Right ventricle myocardium superior (tissue), 1 donor: Measurements from ENCODE around the gene CTRB2. TPM values are rescaled to one million over a fixed set of nuclear protein-coding genes. Genes with fewer than 3 reads are reported as not detected.
A peak's percentile ranks its signal among the peaks of the same experiment; 100 is the strongest.
"Not testable (repeated sequence)": the region's sequence is repeated elsewhere in the genome, so short reads cannot be mapped to it uniquely, and the experiment has no call there.

Experiments used
- ATAC-seq: fragments of 200-7000 bp; cut with Tn5 transposase; one replicate; pipeline ENCODE4 v1.9.1; 2020; ENCODE audit warnings: mild to moderate bottlenecking; ENCODE audit not compliant: poor library complexity
- DNase-seq: peaks from one replicate; pipeline ENCODE4 v3.0.0-alpha.2; 2020
- intact Hi-C: fragments of 100-400 bp; cut with DNase I; formaldehyde crosslinking; loops from one replicate; pipeline ENCODE4 v1.11.2; 2022
- total RNA-seq: library from RNA; stranded (reverse); fragmentation: NEBNext Ultra II Directional; extraction: Animal tissue kit (Norgen Biotek cat#: 25700); gene quantifications from one replicate; pipeline ENCODE4 v1.2.1, GENCODE V29; 2021
- donor health status: DM: no; HTN: yes; CAD: no; lungs with severe emphysema.

CTRB2 gene
- total RNA-seq, 1 donor from 2014 or later, result not detected

- intact Hi-C loops, result no loop called here
- ATAC-seq, result no peak
- no peak for DNase-seq
These were observed 9.2 kb upstream of the CTRB2 start for GRCh38 chr16:75216127-75216526.

- DNase-seq, result peak; percentile 18
- ATAC-seq, intact Hi-C loops: not testable (repeated sequence)
These were observed 4.3 kb upstream of the CTRB2 start for GRCh38 chr16:75211286-75211685.

DNA sequence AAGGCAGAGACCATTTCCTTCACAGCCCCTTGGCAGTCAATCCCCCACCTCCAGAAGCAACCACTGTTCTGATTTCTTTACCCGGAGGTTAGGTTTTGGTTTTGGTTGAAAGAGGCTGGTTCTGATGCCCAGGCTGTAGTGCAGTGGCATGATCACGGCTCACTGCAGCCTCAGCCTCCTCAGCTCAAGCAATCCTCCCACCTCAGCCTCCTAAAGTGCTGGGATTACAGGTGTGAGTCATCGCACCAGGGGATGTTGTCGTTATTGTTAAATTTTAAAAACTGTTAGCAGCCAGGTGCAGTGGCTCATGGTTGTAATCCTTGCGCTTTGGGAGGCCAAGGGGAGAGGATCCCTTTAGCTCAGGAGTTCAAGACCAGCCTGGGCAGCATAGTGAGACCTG lies 3.0 kb upstream of the CTRB2 start:
- ATAC-seq (no peak), DNase-seq (peak; percentile 3)
- intact Hi-C loops, result no loop called here

DNA sequence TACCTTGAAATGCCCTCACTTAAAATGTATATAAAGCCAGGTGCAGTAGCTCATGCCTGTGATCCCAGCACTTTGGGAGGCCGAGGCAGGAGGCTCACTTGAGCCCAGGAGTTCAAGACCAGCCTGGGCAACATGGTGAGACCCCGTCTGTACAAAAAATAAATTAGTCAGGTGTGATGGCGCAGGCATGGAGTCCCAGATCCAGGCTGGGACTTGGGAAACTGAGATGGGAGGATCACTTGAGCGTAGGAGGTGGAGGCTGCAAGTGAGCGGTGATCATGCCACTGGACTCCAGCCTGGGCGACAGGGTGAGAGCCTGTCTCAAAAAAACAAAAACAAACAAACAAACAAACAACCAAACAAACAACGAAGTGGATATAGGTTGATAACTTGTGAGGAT lies 2.6 kb upstream of the CTRB2 start:
- peak; percentile 30 for DNase-seq
- intact Hi-C loops, ATAC-seq: not testable (repeated sequence)

GRCh38 chr16:75208861-75209505 lies 2.0 kb upstream of the CTRB2 start:
- ATAC-seq (no peak), DNase-seq (peak; percentile 12)
- intact Hi-C loops, result no loop called here

GRCh38 chr16:75208242-75208825 lies 1.4 kb upstream of the CTRB2 start:
- DNase-seq (peak; percentile 11), ATAC-seq (no peak)
- intact Hi-C loops, result no loop called here

- ATAC-seq (no peak), DNase-seq (no peak)
- intact Hi-C loops, result loop anchor here (2.0 kb wide), 1 partner anchor 17 kb away; no protein-coding TSS in a partner anchor
These were observed 870 bp upstream of the CTRB2 start for GRCh38 chr16:75207831-75208230.

DNA sequence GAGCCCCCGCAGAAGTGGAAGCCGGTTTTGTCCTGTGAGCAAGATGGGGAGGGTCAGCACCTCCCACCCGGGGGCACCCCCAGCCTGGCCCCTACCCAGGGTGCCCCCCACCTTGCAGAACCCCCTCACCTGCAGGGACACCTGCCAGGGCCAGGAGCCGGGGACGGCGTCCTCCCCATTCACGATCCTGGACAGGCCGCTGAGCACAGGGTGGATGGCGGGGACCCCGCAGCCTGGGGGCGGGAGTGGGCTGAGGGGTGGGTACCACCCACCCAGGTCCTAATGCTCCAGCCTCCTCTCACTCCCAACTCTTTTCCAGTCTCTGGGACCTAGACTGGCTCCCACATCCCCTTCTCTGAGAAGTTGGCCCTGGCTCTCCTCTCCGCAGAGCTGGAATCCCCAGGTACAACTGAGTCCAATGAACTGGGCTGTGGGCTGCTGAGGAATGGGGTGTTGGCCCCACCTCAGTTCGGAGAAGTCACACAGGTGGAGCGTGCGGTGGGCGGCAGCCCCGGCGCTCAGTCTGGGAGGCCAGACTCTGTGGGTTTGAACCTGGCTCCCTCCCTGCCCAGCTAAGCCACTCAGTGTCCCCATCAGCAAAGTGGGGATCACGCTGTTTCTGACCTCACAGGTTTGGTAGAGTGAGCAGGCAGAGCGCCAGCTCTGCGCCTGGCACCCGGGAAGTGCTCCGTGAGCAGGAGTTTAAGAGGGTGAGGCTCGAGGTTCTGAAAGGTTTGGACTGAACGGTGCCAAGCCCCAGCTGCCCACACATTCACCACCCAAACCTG lies 806 bp downstream of the CTRB2 start:
- not testable (repeated sequence) for DNase-seq
- intact Hi-C loops, result loop anchor here (2.0 kb wide), 1 partner anchor 19 kb away; no protein-coding TSS in a partner anchor
- ATAC-seq, result peak; percentile 7

GRCh38 chr16:75205438-75205837 lies 1.5 kb downstream of the CTRB2 start:
- DNase-seq, intact Hi-C loops, ATAC-seq: not testable (repeated sequence)

GRCh38 chr16:75204905-75205304 lies 2.1 kb downstream of the CTRB2 start:
- intact Hi-C loops, DNase-seq, ATAC-seq: not testable (repeated sequence)

GRCh38 chr16:75204410-75204758 lies 2.6 kb downstream of the CTRB2 start:
- peak; percentile 24 for DNase-seq

DNA sequence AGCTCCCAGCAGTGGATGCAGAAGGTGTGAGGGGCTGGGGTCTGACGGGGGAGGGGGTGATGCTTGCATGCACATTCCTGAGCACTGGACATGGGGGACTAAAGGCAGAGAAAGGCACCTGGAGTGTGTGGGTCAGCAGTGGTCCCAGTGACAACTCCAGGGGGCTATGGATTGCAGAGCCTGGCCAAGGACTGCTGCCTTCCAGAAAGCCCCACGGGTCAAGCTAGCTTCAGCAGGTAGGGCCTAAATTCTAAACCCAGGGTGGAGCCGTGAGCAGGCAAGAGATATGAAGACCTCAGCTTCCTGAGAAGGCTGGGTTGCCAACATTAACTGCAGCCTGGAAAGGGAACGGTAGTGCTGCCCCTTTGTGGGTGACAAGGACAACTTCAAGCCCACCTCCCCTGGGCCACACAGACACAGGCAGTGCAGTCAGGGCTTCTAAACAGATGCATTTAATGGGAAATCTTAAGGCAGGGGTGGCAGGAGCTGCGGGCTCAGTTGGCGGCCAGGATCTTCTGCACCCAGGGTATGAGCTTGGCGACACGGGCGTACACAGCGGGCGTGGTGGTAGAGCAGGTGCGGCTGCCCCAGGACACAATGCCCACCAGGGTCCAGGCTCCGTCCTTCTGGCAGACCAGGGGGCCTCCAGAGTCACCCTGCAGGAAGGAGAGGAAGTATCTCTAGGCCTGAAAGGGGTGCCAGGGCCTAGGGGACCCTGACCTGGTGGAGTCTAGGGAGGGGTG lies 3.1 kb downstream of the CTRB2 start:
- ATAC-seq, result no peak
- intact Hi-C loops, result no loop called here
- DNase-seq, result peak; percentile 38

More at GRCh38 chr16:75204410-75204758, 2.6 kb downstream of the CTRB2 start:
- intact Hi-C loops, result no loop called here
- no peak for ATAC-seq

DNA sequence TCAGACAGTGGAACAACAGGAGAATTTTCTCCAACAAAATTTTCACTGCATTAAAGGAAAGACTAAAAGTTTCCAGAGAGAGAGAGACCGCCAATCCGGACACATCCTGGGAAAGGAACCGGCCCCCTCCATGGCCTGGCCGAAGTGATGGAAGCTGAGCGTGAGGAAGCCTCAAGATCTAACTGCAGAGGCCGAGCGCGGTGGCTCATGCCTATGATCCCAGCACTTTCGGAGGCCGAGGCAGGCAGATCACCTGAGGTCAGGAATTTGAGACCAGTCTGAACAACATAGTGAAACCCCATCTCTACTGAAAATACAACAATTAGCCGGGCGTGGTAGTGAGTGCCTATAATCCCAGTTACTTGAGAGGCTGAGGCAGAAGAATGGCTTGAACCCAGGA lies 3.9 kb downstream of the CTRB2 start:
- DNase-seq, result no peak
- intact Hi-C loops, result no loop called here
- ATAC-seq, result no peak

- ATAC-seq (no peak), DNase-seq (no peak)
- intact Hi-C loops, result no loop called here
These were observed 4.8 kb downstream of the CTRB2 start for GRCh38 chr16:75202069-75202590.

GRCh38 chr16:75198135-75198600 lies 8.8 kb downstream of the CTRB2 start:
- DNase-seq (no peak), ATAC-seq (peak; percentile 13)
- intact Hi-C loops, result loop anchor here (5.0 to 10.0 kb wide), 3 partner anchors 189 to 567 kb away; no protein-coding TSS in a partner anchor

DNA sequence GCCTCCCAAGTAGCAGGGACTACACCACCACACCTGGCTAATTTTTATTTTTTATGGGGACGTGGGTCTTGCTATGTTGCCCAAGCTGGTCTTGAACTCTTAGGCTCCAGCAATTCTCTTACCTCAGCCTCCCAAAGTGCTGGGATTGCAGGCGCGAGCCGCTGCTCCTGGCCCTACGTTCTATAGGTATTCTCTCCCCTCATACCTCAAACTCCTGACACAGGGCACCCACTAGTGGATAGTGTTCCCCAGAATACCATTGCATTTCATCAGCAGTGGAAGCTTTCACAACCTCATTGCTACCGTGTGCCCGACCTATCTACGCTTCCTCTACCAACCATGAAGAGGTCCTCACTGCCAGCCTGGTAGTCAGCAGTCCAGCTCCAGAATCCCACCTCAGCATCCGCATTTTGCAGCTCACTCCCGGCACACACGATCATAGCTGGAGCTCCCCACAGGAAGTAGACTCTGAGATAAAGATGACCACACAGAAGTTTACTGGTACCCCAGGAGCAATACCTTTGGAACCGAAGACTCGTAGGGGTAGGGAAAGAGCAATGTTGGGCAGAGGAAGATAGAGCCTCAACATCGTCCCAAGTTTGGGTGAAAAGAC lies 9.3 kb downstream of the CTRB2 start:
- DNase-seq (no peak), ATAC-seq (no peak)
- intact Hi-C loops, result loop anchor here (5.0 to 10.0 kb wide), 3 partner anchors 190 to 567 kb away; no protein-coding TSS in a partner anchor

GRCh38 chr16:75196836-75197235 lies 10.1 kb downstream of the CTRB2 start:
- intact Hi-C loops, result loop anchor here (5.0 to 10.0 kb wide), 3 partner anchors 190 to 568 kb away; no protein-coding TSS in a partner anchor
- ATAC-seq (no peak), DNase-seq (no peak)
